RWPE2 (cell line): ENCODE results near the gene HSPB8.

Experiments used
- ATAC-seq: fragments of 200-7000 bp; cut with Tn5 transposase; 3 replicates; pipeline ENCODE4 v1.9.1; 2021; ENCODE audit warnings: low read depth
- DNase-seq: peaks from one replicate; pipeline ENCODE4 v3.0.0-alpha.2; 2020; ENCODE audit warnings: low spot score
- H3K27ac ChIP-seq: fragments of 450-650 bp; 2 replicates; pipeline ENCODE4 v1.5.1; 2017; ENCODE audit warnings: mild to moderate bottlenecking; ENCODE audit not compliant: poor library complexity, severe bottlenecking
- H3K27me3 ChIP-seq: fragments of 250-450 bp; sonication (Bioruptor Pico); 2 replicates; pipeline ENCODE4 v1.5.1; 2021; ENCODE audit warnings: mild to moderate bottlenecking, moderate library complexity; ENCODE audit not compliant: insufficient read depth, poor library complexity, severe bottlenecking
- H3K36me3 ChIP-seq: fragments of 250-450 bp; sonication (Bioruptor Pico); 2 replicates; pipeline ENCODE4 v1.5.1; 2020; ENCODE audit warnings: low read depth, mild to moderate bottlenecking, moderate library complexity
- H3K4me1 ChIP-seq: fragments of 250-450 bp; sonication (Bioruptor Pico); 2 replicates; pipeline ENCODE4 v1.5.1; 2021; ENCODE audit warnings: mild to moderate bottlenecking, moderate library complexity; ENCODE audit not compliant: insufficient read depth, poor library complexity, severe bottlenecking
- H3K4me3 ChIP-seq: fragments of 250-450 bp; sonication (Bioruptor Pico); 2 replicates; pipeline ENCODE4 v1.5.1; 2021; ENCODE audit warnings: mild to moderate bottlenecking, moderate library complexity; ENCODE audit not compliant: severe bottlenecking
- H3K9me3 ChIP-seq: fragments of 250-450 bp; sonication (Bioruptor Pico); 2 replicates; pipeline ENCODE4 v1.5.1; 2021; ENCODE audit warnings: mild to moderate bottlenecking, moderate library complexity; ENCODE audit not compliant: severe bottlenecking
- CTCF ChIP-seq: fragments of 450-650 bp; IDR thresholded peaks from one replicate; pipeline ENCODE4 v1.5.1; 2017; ENCODE audit warnings: mild to moderate bottlenecking, moderate library complexity; ENCODE audit not compliant: poor library complexity, severe bottlenecking

Gene HSPB8

GRCh38 chr12:119222222-119222951 is 43.7 kb downstream of the HSPB8 start:
- H3K27ac ChIP-seq = no peak overlapping the region

DNA sequence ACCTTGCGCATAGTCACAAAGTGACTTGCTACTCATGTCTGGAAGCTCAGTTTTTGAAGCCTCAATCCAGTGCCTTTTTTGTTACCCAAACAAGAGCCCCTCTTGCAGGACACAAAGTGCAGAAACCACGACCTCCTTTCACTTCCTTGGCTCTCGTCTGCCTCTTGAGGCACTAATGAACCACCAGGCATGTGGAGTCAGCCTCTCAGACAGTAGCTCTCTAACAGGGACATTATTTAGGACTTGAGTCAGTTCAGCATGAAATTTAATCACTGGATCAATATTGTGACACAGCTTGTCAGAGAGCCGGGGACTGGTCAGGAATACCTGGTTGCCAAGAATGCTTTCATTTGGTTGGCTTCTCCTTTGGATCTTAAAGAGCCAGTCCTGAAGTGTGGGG is 46.7 kb downstream of the HSPB8 start:
- Histone ChIP-seq H3K27me3 (no peaks in the 10 kb centered on the region), H3K4me1 (no peaks in the 10 kb centered on the region), H3K36me3 (no peaks in the 10 kb centered on the region), H3K4me3 (no peak overlapping the region), H3K27ac (no peak overlapping the region), H3K9me3 (peaks cover 2% of the 10 kb centered on the region)
- DNase-seq (no peak), ATAC-seq (no peak)
- no peak for TF ChIP-seq CTCF

More at GRCh38 chr12:119222222-119222951, 43.7 kb downstream of the HSPB8 start:
- DNase-seq = no peak
- Histone ChIP-seq H3K9me3 (peaks cover 2% of the 10 kb centered on the region), H3K36me3 (no peaks in the 10 kb centered on the region), H3K4me1 (no peaks in the 10 kb centered on the region), H3K4me3 (no peak overlapping the region), H3K27me3 (no peaks in the 10 kb centered on the region)
- ATAC-seq = no peak
- no peak for TF ChIP-seq CTCF

- H3K9me3 ChIP-seq = peaks cover 2% of the 10 kb centered on the region
- H3K36me3 ChIP-seq = no peaks in the 10 kb centered on the region
- H3K27ac ChIP-seq = no peak overlapping the region
- H3K4me1 ChIP-seq = no peaks in the 10 kb centered on the region
- no peaks in the 10 kb centered on the region for H3K27me3 ChIP-seq
- no peak overlapping the region for H3K4me3 ChIP-seq
- ATAC-seq = no peak
- no peak for TF ChIP-seq CTCF
- DNase-seq = no peak
These were observed 48.6 kb downstream of the HSPB8 start for GRCh38 chr12:119227292-119227691.

DNA sequence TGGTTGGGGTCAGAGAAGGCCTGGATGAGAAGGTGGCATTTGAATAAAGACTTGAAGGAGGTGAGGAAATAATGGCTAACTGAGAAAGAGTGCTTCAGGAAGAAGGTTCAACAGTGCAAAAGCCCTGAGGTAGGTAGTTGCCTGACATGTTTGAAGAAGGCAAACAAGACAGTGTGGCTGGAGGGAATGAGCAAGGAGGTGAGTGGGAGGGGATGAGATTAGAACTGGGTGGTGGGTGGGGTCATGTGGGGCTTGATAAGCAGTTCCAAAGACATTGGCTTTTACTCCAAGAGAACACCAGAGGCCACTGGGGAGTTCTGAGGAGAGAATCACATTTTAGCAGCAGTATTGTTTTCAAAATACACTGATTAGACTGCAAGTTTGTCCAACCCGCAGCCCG is 50.5 kb downstream of the HSPB8 start:
- H3K27me3 ChIP-seq = no peaks in the 10 kb centered on the region
- no peak for DNase-seq
- no peaks in the 10 kb centered on the region for H3K4me1 ChIP-seq
- H3K36me3 ChIP-seq = no peaks in the 10 kb centered on the region
- H3K27ac ChIP-seq = no peak overlapping the region
- no peak for ATAC-seq
- H3K4me3 ChIP-seq = no peak overlapping the region
- peaks cover 2% of the 10 kb centered on the region for H3K9me3 ChIP-seq
- TF ChIP-seq CTCF = no peak

DNA sequence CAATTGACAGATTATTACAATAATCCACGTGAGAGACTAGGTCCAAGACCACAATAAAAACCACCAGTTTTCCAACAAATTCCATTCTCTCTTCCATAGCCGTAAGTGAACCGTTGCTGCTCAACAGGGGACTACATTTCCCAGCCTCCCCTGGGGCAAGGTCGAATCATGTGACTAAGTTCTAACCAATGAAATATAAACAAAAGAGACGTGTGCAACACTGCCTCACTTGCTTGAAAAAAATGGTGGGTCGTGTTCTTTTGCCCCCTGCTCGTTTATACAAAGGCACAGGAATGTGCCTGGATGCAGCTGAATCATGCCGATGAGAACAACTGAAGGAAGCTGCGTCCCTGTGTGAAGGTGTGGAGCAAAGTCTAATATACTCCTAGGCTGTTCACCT is 51.1 kb downstream of the HSPB8 start:
- DNase-seq = no peak
- Histone ChIP-seq H3K36me3 (no peaks in the 10 kb centered on the region), H3K27me3 (no peaks in the 10 kb centered on the region), H3K4me3 (no peak overlapping the region), H3K27ac (no peak overlapping the region), H3K4me1 (no peaks in the 10 kb centered on the region), H3K9me3 (peaks cover 2% of the 10 kb centered on the region)
- TF ChIP-seq CTCF = no peak
- ATAC-seq = peak; percentile 74
